Measurements from ENCODE around the gene PTGER4. TPM values are rescaled to one million over a fixed set of nuclear protein-coding genes. Genes with fewer than 3 reads are reported as not detected.

The PTGER4 gene
- total RNA-seq, 4 donors from 2014 or later = 18.7 to 44.7 (median 28.8) TPM

Other genes with a start within 250 kb of the PTGER4 start
- gene TTC33, start 76.0 kb downstream of the PTGER4 start, total RNA-seq = 10 to 100 TPM in 2 of 4 donors, 1 to 10 TPM in 2; 8.5 to 11.8 (median 9.6) TPM
- gene PRKAA1, start 118.5 kb downstream of the PTGER4 start, total RNA-seq = 100 to 1,000 TPM in 1 of 4 donors, 10 to 100 TPM in 3; 37.8 to 118 (median 53.5) TPM
- 100 to 1,000 TPM; 242 to 737 (median 403) TPM for gene RPL37, start 155.3 kb downstream of the PTGER4 start, total RNA-seq
- gene CARD6, start 161.5 kb downstream of the PTGER4 start, total RNA-seq = 1 to 10 TPM; 3.9 to 8.7 (median 7.3) TPM
- gene C7, start 229.6 kb downstream of the PTGER4 start, total RNA-seq = 10 to 100 TPM in 3 of 4 donors, 1 to 10 TPM in 1; 9.2 to 45.6 (median 15.7) TPM